Measurements from ENCODE around the gene LBP.

- TF ChIP-seq MAX (IDR thresholded peaks at IDR 0.05), result no peak
- TF ChIP-seq, protein P1, sequence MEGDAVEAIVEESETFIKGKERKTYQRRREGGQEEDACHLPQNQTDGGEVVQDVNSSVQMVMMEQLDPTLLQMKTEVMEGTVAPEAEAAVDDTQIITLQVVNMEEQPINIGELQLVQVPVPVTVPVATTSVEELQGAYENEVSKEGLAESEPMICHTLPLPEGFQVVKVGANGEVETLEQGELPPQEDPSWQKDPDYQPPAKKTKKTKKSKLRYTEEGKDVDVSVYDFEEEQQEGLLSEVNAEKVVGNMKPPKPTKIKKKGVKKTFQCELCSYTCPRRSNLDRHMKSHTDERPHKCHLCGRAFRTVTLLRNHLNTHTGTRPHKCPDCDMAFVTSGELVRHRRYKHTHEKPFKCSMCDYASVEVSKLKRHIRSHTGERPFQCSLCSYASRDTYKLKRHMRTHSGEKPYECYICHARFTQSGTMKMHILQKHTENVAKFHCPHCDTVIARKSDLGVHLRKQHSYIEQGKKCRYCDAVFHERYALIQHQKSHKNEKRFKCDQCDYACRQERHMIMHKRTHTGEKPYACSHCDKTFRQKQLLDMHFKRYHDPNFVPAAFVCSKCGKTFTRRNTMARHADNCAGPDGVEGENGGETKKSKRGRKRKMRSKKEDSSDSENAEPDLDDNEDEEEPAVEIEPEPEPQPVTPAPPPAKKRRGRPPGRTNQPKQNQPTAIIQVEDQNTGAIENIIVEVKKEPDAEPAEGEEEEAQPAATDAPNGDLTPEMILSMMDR (IDR thresholded peaks at IDR 0.05 in 2 of 3, conservative IDR thresholded peaks at IDR 0.05 in 1 of 3; ENCODE audit: borderline replicate concordance in 1 of 3, insufficient read depth in 1 of 3, low read depth in 2 of 3, low read length in 2 of 3), result no peak
- TF ChIP-seq YY1 (IDR thresholded peaks at IDR 0.05; ENCODE audit: extremely low read depth, insufficient replicate concordance, low read depth, low read length), result no peak
- TF ChIP-seq POLR2A (IDR thresholded peaks at IDR 0.05; ENCODE audit: borderline replicate concordance, extremely low read depth, insufficient read depth, insufficient read length), result no peak
- TF ChIP-seq EZH2 (IDR thresholded peaks at IDR 0.05), result no peak
- TF ChIP-seq CEBPB (IDR thresholded peaks at IDR 0.05; ENCODE audit: low read depth), result no peak
- no peak for TF ChIP-seq POLR2AphosphoS5 (IDR thresholded peaks at IDR 0.05; ENCODE audit: low read depth, low read length)
- no peak for TF ChIP-seq EGR1 (IDR thresholded peaks at IDR 0.05; ENCODE audit: low read depth)
- TF ChIP-seq EZH2phosphoT487 (IDR thresholded peaks at IDR 0.05; ENCODE audit: borderline replicate concordance), result no peak
- TF ChIP-seq RAD21 (IDR thresholded peaks at IDR 0.05; ENCODE audit: low read depth), result no peak
- no peak for TF ChIP-seq SP1 (IDR thresholded peaks at IDR 0.05; ENCODE audit: low read depth)
- TF ChIP-seq, protein P2, sequence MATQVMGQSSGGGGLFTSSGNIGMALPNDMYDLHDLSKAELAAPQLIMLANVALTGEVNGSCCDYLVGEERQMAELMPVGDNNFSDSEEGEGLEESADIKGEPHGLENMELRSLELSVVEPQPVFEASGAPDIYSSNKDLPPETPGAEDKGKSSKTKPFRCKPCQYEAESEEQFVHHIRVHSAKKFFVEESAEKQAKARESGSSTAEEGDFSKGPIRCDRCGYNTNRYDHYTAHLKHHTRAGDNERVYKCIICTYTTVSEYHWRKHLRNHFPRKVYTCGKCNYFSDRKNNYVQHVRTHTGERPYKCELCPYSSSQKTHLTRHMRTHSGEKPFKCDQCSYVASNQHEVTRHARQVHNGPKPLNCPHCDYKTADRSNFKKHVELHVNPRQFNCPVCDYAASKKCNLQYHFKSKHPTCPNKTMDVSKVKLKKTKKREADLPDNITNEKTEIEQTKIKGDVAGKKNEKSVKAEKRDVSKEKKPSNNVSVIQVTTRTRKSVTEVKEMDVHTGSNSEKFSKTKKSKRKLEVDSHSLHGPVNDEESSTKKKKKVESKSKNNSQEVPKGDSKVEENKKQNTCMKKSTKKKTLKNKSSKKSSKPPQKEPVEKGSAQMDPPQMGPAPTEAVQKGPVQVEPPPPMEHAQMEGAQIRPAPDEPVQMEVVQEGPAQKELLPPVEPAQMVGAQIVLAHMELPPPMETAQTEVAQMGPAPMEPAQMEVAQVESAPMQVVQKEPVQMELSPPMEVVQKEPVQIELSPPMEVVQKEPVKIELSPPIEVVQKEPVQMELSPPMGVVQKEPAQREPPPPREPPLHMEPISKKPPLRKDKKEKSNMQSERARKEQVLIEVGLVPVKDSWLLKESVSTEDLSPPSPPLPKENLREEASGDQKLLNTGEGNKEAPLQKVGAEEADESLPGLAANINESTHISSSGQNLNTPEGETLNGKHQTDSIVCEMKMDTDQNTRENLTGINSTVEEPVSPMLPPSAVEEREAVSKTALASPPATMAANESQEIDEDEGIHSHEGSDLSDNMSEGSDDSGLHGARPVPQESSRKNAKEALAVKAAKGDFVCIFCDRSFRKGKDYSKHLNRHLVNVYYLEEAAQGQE (IDR thresholded peaks at IDR 0.05; ENCODE audit: low read depth), result no peak
These were observed 3.6 kb downstream of the LBP start for GRCh38 chr20:38349856-38350255.

All from HCT116 (cell line).